D341Med (cell line): Measurements from ENCODE around the gene ABCF3.

ENCODE experiments used
- DNase-seq: peaks from one replicate; pipeline ENCODE4 v3.0.0; 2012; ENCODE audit warnings: low spot score

ABCF3 gene

GRCh38 chr3:184167786-184168185 is 18.2 kb upstream of the ABCF3 start:
- DNase-seq = no peak

GRCh38 chr3:184168363-184169120 is 17.5 kb upstream of the ABCF3 start:
- no peak for DNase-seq

- no peak for DNase-seq
These were observed 15.8 kb upstream of the ABCF3 start for GRCh38 chr3:184169896-184170875.

GRCh38 chr3:184171562-184171961 is 14.4 kb upstream of the ABCF3 start:
- DNase-seq = no peak

GRCh38 chr3:184172681-184173373 is 13.2 kb upstream of the ABCF3 start:
- no peak for DNase-seq

GRCh38 chr3:184173374-184173722 is 12.7 kb upstream of the ABCF3 start:
- DNase-seq = no peak

GRCh38 chr3:184174284-184174645 is 11.7 kb upstream of the ABCF3 start:
- no peak for DNase-seq

GRCh38 chr3:184174646-184175492 is 11.1 kb upstream of the ABCF3 start, which contains the start of gene AP2M1:
TSS of gene AP2M1 (plus strand) at chr3:184174855. CDS start at chr3:184176994, 2,139 bp downstream.
- DNase-seq = peak; percentile 96

GRCh38 chr3:184175506-184175905 is 10.5 kb upstream of the ABCF3 start:
- DNase-seq = no peak

GRCh38 chr3:184175981-184176376 is 10.0 kb upstream of the ABCF3 start:
- no peak for DNase-seq

GRCh38 chr3:184176377-184177330 is 9.3 kb upstream of the ABCF3 start:
- DNase-seq = peak; percentile 65

- DNase-seq = peak; percentile 63
These were observed 8.7 kb upstream of the ABCF3 start for GRCh38 chr3:184177331-184177731.

- no peak for DNase-seq
These were observed 8.2 kb upstream of the ABCF3 start for GRCh38 chr3:184177767-184178306.

GRCh38 chr3:184178521-184179138 is 7.4 kb upstream of the ABCF3 start:
- no peak for DNase-seq

- DNase-seq = no peak
These were observed 5.8 kb upstream of the ABCF3 start for GRCh38 chr3:184180165-184180564.

- no peak for DNase-seq
These were observed 4.4 kb upstream of the ABCF3 start for GRCh38 chr3:184181596-184181995.

GRCh38 chr3:184183679-184184078 is 2.3 kb upstream of the ABCF3 start:
- DNase-seq = no peak

- no peak for DNase-seq
These were observed 1.3 kb upstream of the ABCF3 start for GRCh38 chr3:184184546-184185230.
